HG03280 (cell line): ENCODE results near the gene STRBP.
A peak's percentile ranks its signal among the peaks of the same experiment; 100 is the strongest.
"Not testable (repeated sequence)": the region's sequence is repeated elsewhere in the genome, so short reads cannot be mapped to it uniquely, and the experiment has no call there.

ENCODE experiments used
- ATAC-seq: cut with Tn5 transposase; IDR thresholded peaks from one replicate; pipeline ENCODE4 v1.9.1; 2021; ENCODE audit warnings: mild to moderate bottlenecking, moderate library complexity; ENCODE audit not compliant: unreplicated experiment

The STRBP gene

DNA sequence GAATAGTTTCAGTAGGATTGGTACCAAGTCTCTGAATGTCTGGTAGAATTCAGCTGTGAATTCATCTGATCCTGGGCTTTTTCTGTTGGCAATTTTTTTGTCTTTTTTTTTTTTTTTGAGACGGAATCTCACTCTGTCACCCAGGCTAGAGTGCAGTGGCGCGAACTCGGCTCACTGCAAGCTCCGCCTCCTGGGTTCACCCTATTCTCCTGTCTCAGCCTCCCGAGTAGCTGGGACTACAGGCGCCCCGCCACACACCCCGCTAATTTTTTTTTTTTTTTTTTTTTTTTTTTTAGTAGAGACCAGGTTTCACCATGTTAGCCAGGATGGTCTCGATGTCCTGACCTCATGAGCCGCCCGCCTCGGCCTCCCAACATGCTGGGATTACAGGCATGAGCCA is 67.9 kb downstream of the STRBP start:
- ATAC-seq, result not testable (repeated sequence)

GRCh38 chr9:123196124-123196523 is 72.3 kb downstream of the STRBP start:
- no peak for ATAC-seq

GRCh38 chr9:123194023-123194422 is 74.4 kb downstream of the STRBP start:
- no peak for ATAC-seq

DNA sequence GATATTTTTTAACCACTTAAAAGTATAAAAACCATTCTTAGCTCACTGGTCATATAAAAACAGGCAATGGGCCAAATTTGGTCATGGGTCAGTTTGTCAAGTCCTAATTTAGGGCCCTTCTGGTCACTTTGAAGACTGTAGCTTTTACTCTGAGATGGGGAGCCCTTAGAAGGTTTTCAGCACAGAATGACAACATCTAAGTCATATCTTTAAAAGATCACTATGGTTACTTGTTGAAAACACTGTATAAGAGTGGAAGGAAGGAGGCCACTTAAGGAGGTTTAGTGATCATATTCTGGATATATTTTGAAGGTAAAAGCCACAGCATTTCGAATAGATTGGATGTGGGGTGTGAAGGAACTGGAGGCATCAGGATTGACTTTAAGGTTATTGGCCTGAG is 76.7 kb downstream of the STRBP start:
- no peak for ATAC-seq

- ATAC-seq, result no peak
Measured at GRCh38 chr9:123191260-123191659, 77.1 kb downstream of the STRBP start.

DNA sequence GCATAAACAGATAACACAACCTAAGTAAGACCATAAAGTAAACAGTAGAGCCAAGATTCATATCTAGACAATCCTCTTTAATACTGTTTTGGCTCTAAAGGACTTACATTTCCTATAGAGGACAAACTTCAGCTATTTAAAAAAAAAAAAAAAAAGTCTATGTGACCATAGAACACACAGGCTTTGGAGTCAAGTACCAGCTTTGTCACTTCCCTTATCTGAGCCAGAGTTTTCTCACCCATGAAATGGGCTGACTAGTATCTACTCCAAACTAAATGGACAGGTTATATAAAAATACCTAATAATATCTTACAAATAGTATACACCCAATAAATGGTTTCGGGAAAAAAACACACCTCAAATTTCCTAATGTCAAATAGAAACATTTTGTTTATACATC is 81.3 kb downstream of the STRBP start:
- no peak for ATAC-seq

GRCh38 chr9:123186029-123186428 is 82.4 kb downstream of the STRBP start:
- ATAC-seq, result not testable (repeated sequence)

DNA sequence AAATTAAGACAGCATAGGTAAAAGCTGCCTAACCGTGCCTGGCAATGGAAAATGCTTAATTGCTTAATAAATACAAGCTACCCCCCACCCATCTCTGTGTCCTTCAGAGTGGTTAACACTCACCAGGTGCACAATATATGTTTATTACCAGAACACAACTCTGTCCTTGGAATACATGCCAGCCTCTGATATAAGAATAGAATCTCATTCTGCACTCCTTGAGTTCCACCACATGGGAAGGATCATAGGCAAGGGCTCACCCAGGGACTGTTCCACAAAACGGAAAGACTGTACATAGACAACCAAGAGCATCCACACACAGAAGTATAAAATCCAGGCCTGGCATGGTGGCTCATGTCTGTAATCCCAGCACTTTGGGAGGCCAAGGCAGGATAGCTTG is 91.4 kb downstream of the STRBP start:
- no peak for ATAC-seq

GRCh38 chr9:123175854-123176629 is 92.3 kb downstream of the STRBP start:
- ATAC-seq, result no peak

DNA sequence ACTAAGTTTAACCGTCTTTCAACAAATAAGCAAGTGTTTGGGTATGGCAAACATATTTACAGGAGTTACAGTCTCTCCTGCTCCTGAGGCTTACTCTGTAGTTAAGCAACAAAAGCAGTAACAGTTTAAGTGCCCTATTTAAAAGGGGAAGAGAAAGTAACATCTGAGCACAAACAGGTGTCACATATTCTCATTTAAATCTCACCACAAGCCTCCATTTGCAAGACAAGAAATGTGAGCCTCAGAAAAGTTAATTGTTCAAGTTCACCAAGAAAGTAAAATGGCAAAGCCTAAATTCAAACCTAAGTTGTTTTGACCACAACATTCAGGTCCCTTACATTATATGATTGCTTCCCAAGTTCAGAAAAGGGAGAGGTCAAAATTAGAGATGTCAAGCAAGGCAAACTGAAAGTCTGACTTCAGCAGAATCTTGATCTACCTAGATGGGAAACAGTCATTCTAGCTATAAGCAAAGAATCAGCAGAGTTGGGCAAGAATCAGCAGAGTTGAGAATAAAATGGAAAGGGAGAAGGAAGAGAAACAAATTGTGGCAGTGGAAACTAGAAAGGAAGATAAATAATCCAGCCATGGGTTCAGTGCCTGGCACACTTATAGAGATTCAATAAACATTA is 93.4 kb downstream of the STRBP start:
- ATAC-seq, result peak; percentile 90

- no peak for ATAC-seq
Measured at GRCh38 chr9:123174079-123174478, 94.3 kb downstream of the STRBP start.

GRCh38 chr9:123169926-123170325 is 98.5 kb downstream of the STRBP start:
- ATAC-seq, result no peak

- ATAC-seq, result no peak
Measured at GRCh38 chr9:123168586-123168985, 99.8 kb downstream of the STRBP start.

DNA sequence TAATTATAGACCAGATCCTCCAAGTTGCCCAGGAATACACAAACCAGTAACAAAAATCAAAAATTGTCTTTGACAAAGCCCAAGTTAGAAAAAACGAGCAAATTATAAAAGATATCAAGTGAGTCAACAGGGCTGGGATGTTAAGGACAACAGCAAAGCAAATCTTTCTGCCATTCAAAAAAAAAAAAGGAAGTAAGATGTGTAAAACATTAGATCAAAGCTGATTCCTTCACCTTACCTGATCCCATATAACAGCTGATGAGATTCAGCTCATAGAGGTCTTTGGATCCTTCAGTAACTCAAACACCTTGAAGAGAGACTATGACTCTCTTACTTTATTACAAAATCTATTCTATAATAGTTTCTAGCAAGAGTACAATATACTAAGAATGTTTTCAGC is 100.9 kb downstream of the STRBP start:
- ATAC-seq, result no peak

DNA sequence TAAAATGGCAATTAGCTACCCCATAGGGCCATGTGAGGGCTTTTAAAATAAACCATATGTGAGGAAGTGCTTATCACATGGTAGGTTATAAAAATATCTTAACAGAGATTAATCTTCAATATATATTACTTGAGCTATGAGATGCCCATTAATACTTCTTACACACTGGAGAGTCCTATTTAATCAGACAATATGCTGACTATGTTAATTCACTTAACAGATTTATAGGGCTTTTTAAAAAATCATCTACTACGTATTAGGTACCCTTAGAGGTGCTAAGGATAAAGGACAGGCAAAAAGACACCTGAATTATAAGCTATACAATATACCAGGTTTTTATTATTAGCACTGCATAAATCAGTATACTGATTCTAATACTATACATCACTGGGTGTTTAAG is 102.6 kb downstream of the STRBP start:
- ATAC-seq, result no peak

DNA sequence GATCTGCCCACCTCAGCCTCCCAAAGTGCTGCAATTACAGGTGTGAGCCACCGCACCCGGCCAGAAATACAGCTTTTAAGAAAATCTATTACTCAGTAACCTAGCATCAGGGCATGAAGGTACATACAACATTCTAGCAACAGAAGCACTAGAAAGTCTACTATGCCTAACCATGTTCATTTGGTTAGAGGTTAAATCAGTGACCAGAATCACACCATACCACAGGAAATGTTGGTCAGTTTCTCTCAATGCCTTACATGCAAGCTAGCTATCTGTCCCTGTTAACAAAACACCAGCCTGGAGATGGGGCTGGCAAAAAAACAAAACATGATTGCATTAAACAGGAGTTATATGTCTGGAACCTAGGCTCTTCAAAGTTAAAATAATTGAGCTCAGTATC is 104.1 kb downstream of the STRBP start:
- no peak for ATAC-seq

DNA sequence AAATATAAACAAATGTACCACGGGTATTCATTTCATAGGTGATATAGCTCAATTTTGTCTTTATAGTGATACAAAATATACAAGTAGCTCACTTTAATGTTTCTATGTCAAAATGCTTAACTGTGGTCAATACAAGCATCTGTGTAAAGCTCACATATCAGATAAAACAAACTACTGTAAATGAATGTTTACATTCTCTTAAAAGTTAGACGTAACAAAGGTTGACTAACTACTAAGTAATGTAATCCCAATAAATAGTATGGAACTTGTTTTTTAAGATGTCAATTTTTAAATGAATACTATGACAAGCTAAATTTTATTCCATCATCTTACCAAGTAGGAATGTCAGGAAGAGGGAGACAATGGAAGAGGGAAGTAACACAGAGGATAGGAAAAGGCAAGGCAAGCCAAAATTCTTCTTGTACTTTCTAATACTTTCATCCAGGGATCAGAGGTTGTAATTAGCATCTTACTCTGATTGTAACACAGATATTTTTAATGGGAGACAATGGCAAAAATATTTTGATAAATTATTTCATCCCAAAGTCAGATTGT is 105.5 kb downstream of the STRBP start:
- ATAC-seq, result no peak

DNA sequence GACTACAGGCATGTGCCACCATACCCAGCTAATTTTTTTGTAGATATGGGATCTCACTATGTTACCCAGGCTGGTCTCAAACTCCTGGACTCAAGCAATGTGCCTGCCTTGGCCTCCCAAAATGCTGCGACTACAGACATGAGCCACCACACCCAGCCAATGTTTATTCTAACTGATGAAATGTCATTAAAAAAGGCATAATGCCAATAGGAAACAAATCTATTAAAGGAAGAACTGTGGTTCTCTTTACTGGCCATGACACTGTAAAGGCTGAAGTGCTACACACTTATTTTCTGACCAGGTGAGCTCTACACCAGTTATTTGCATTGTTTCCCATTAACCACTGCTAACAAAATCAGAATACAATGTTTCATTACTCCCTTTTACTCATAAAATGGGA is 106.0 kb downstream of the STRBP start:
- no peak for ATAC-seq

- no peak for ATAC-seq
Measured at GRCh38 chr9:123157221-123157620, 111.2 kb downstream of the STRBP start.

DNA sequence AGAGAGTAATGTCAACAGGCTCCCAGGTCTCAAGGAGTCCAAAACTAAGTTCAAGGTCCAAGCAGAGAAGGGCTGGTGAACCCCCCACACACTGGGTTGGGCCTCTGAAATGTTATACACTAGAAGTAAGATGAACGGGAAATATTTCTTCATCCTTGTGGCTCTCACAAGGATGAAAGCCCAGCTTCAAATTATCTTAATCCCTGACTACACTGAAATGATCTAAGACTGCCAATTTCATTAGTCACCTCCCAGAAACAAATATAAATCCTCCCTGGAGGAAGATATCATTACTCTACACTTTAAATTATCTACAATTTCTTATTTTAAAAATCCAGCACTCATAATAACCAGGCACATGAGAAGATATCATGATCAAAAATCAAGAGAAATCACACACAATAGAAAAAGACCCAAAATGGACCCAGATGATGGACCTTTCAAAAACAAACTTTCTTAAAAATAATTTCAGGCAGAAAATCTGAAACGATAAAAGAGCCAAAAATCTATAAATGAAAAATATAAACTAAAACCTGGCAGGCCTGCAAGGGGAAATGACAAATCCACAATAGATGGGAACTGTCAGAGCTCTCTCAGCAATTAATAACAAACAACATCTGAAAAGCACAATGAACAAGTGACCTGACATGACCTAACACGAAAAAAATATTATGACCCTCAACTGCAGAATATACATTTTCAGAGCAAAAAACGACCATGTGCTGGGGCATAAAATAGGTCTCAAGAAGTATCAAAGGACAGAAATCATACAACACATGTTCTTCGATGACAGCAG is 117.5 kb downstream of the STRBP start:
- no peak for ATAC-seq

- no peak for ATAC-seq
Measured at GRCh38 chr9:123149067-123149466, 119.3 kb downstream of the STRBP start.

DNA sequence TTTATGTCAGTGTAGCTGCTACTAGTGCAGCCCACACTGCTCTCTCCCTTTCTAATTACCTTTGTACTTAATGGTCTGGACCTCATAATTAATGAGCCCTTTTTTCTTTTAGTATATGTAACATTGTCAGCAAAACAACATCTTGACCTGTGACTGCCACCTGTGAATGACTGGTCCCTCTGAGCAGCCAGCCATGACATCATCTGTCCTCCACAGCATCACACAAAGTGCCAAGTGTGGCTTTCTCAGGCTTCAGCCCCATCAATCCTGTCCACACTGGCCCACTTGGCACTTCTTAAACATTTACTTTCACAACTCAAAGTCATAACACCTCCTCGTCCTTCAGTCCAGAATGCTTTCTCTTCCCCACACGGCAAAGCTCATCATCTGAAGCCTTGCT is 130.2 kb downstream of the STRBP start:
- no peak for ATAC-seq
